K562 (cell line): ENCODE data around the gene SLC9C2. TPM values are rescaled to one million over a fixed set of nuclear protein-coding genes. Genes with fewer than 3 reads are reported as not detected.

Experiments used
- ATAC-seq: fragments of 200-7000 bp; cut with Tn5 transposase; 3 replicates; pipeline ENCODE4 v1.9.1; 2020; ENCODE audit warnings: moderate library complexity
- BruUV-seq: library from RNA; stranded (reverse); fragments of 400-500 nt; replicated peaks from 2 replicates; lab custom pipeline; 2021; lab: Mats Ljungman, UMichigan
- CTCF ChIA-PET: fragments of 300-600 bp; formaldehyde crosslinking; extraction: SDS; loops from one replicate; lab custom pipeline; 2021; ENCODE audit warnings: low intra/inter-chr PET ratio; lab: Yijun Ruan, JAX
- POLR2A ChIA-PET: fragments of 300-600, 350-650 bp; sonication (Branson Sonifier 250); formaldehyde crosslinking; extraction: SDS; loops from one replicate; lab custom pipeline; 2021; ENCODE audit warnings: antibody characterized with exemption, inconsistent platforms; lab: Yijun Ruan, JAX
- DNase-seq, 4 experiments: peaks; one replicate each; pipeline versions ENCODE4 v3.0.0 to v3.0.0-alpha.2; 2011 to 2018; ENCODE audit warnings: low spot score in 3 of 4, mixed read lengths in 3 of 4; ENCODE audit errors: extremely low read depth in 1 of 4
- FAIRE-seq: peaks from 2 replicates; lab custom pipeline; 2011; peaks lifted over from hg19 to GRCh38; lab: Jason Lieb, UNC
- H2AFZ ChIP-seq: 2 replicates; pipeline ENCODE4 v1.6.0; 2011; ENCODE audit warnings: low read depth, low read length, control low read depth, inconsistent platforms
- H3K27ac ChIP-seq: fragments of 200-600 bp; 3 replicates; pipeline ENCODE4 v1.8.0; 2011; ENCODE audit warnings: low read depth, mild to moderate bottlenecking, control low read depth, inconsistent platforms, low read length, moderate library complexity, mixed read lengths; ENCODE audit errors: extremely low read depth
- H3K27me3 ChIP-seq, 2 experiments: fragments of 300-600 bp in 1 of 2; 2 replicates in 1 of 2; 3 replicates in 1 of 2; pipeline versions ENCODE4 v1.6.0 to v1.8.0; 2011; ENCODE audit warnings: inconsistent platforms in 2 of 2, low read length in 2 of 2, mild to moderate bottlenecking in 1 of 2, mixed read lengths in 1 of 2, moderate library complexity in 1 of 2; ENCODE audit not compliant: control insufficient read depth in 2 of 2, insufficient read depth in 2 of 2
- H3K36me3 ChIP-seq: fragments of 300-600 bp; 3 replicates; pipeline ENCODE4 v1.8.0; 2011; ENCODE audit warnings: mild to moderate bottlenecking, low read length, inconsistent platforms; ENCODE audit not compliant: control insufficient read depth, insufficient read depth
- H3K4me1 ChIP-seq, 2 experiments: fragments of 200-600 bp in 1 of 2; replicated peaks in 1 of 2; 2 replicates in 1 of 2; 3 replicates in 1 of 2; pipeline versions ENCODE4 v1.5.1 to v1.8.0; 2011; ENCODE audit warnings: inconsistent platforms in 2 of 2, low read length in 2 of 2, mild to moderate bottlenecking in 1 of 2, mixed read lengths in 1 of 2, moderate library complexity in 1 of 2; ENCODE audit not compliant: control insufficient read depth in 2 of 2, insufficient read depth in 2 of 2
- H3K4me2 ChIP-seq: 2 replicates; pipeline ENCODE4 v1.6.1; 2011; ENCODE audit warnings: low read length, control low read depth, inconsistent platforms, mixed read lengths; ENCODE audit not compliant: insufficient read depth
- H3K4me3 ChIP-seq: fragments of 200-600 bp; sonication (generic), shearing (Covaris generic); 2 replicates; pipeline ENCODE4 v1.5.1; 2016; ENCODE audit warnings: control low read depth, inconsistent platforms
- H3K79me2 ChIP-seq: fragments of 200-600 bp; 3 replicates; pipeline ENCODE4 v1.8.0; 2011; ENCODE audit warnings: low read length, inconsistent platforms; ENCODE audit not compliant: control insufficient read depth, insufficient read depth
- H3K9ac ChIP-seq, 2 experiments: 2 replicates each; pipeline versions ENCODE4 v1.6.0 to v1.6.1; 2011; ENCODE audit warnings: low read depth in 2 of 2, low read length in 2 of 2, control low read depth in 1 of 2, inconsistent platforms in 1 of 2, mild to moderate bottlenecking in 1 of 2, mixed read lengths in 1 of 2; ENCODE audit not compliant: insufficient read depth in 1 of 2
- H3K9me1 ChIP-seq: one replicate; pipeline ENCODE4 v1.6.0; 2011; ENCODE audit warnings: inconsistent platforms, mild to moderate bottlenecking, low read length, moderate library complexity; ENCODE audit not compliant: control insufficient read depth, insufficient read depth
- H3K9me3 ChIP-seq: replicated peaks from 2 replicates; pipeline ENCODE4 v1.5.1; 2011; ENCODE audit warnings: low read depth, low read length, inconsistent platforms; ENCODE audit not compliant: control insufficient read depth, insufficient read depth
- H4K20me1 ChIP-seq: replicated peaks from 2 replicates; pipeline ENCODE4 v1.6.1; 2011; ENCODE audit warnings: low read length, inconsistent platforms, mixed read lengths; ENCODE audit not compliant: control insufficient read depth, insufficient read depth
- FOXA3 ChIP-seq, 2 experiments: fragments of 450-650 bp in 1 of 2; sonication (generic) in 1 of 2; formaldehyde crosslinking; IDR thresholded peaks in 1 of 2; conservative IDR thresholded peaks in 1 of 2; 2 replicates each; pipeline versions ENCODE4 v1.4.0 to v1.8.0; 2020 to 2022; ENCODE audit warnings: mild to moderate bottlenecking in 2 of 2, missing genetic modification reagents in 1 of 2
- FOXP4 ChIP-seq: sonication (generic); formaldehyde crosslinking; IDR thresholded peaks from 2 replicates; pipeline ENCODE4 v1.8.0; 2022; ENCODE audit warnings: mild to moderate bottlenecking, missing genetic modification reagents, borderline replicate concordance
- HDAC8 ChIP-seq: fragments of 450-650 bp; IDR thresholded peaks from 2 replicates; pipeline ENCODE4 v1.6.1; 2016; ENCODE audit warnings: mild to moderate bottlenecking, missing genetic modification characterization, moderate library complexity, missing compliant biosample characterization
- IRF1 ChIP-seq: sonication (generic); formaldehyde crosslinking; IDR thresholded peaks from 2 replicates; pipeline ENCODE4 v1.8.0; 2022; ENCODE audit warnings: missing genetic modification reagents, mild to moderate bottlenecking, borderline replicate concordance
- KLF10 ChIP-seq: fragments of 250-450 bp; sonication (Bioruptor Pico); IDR thresholded peaks from 2 replicates; pipeline ENCODE4 v1.6.1; 2021; ENCODE audit warnings: matching md5 sums
- LEF1 ChIP-seq: fragments of 450-650 bp; IDR thresholded peaks from 2 replicates; pipeline ENCODE4 v1.6.1; 2016; ENCODE audit warnings: mild to moderate bottlenecking
- MTA1 ChIP-seq: fragments of 450-650 bp; IDR thresholded peaks from 2 replicates; pipeline ENCODE4 v1.6.1; 2017; ENCODE audit warnings: borderline replicate concordance
- NCOR1 ChIP-seq: fragments of 450-650 bp; IDR thresholded peaks from 2 replicates; pipeline ENCODE4 v1.6.1; 2016; ENCODE audit warnings: mild to moderate bottlenecking, moderate library complexity
- PRPF4 ChIP-seq: fragments of 200-400 bp; formaldehyde crosslinking; IDR thresholded peaks from one replicate; pipeline ENCODE4 v1.6.1; 2017; ENCODE audit warnings: low read length, low read depth, mild to moderate bottlenecking; ENCODE audit not compliant: insufficient read depth, poor library complexity, severe bottlenecking
- RBM25 ChIP-seq: fragments of 200-400 bp; formaldehyde crosslinking; IDR thresholded peaks from 2 replicates; pipeline ENCODE4 v1.6.1; 2018; ENCODE audit warnings: low read length, low read depth, moderate library complexity; ENCODE audit not compliant: severe bottlenecking
- SAP30 ChIP-seq: fragments of 200-600 bp; sonication (generic); IDR thresholded peaks from 2 replicates; pipeline ENCODE4 v1.6.1; 2012; ENCODE audit warnings: borderline replicate concordance, low read depth, mild to moderate bottlenecking, moderate library complexity, low read length, control low read depth, inconsistent platforms; ENCODE audit not compliant: insufficient read depth, poor library complexity, severe bottlenecking
- U2AF1 ChIP-seq: fragments of 200-400 bp; formaldehyde crosslinking; optimal IDR thresholded peaks from 2 replicates; pipeline ENCODE3; 2017; ENCODE audit warnings: mild to moderate bottlenecking, low read depth, low read length, moderate library complexity
- U2AF2 ChIP-seq: fragments of 200-400 bp; formaldehyde crosslinking; optimal IDR thresholded peaks from 2 replicates; pipeline ENCODE3; 2017; ENCODE audit warnings: low read depth, mild to moderate bottlenecking, low read length
- ZNF583 ChIP-seq: fragments of 250-450 bp; sonication (Bioruptor Pico); IDR thresholded peaks from 2 replicates; pipeline ENCODE4 v1.4.0; 2020
- WGBS: fragments of 100-300 bp; shearing (Covaris generic); methylation state at CpG from one replicate; pipeline ENCODE4 v1.1.6; 2016; ENCODE audit warnings: low coverage, mixed read lengths; ENCODE audit not compliant: insufficient coverage; ENCODE audit errors: missing lambda C conversion rate; 5-methylcytosine and 5-hydroxymethylcytosine counted together
- in situ Hi-C: fragments of 300-500 bp; cut with MboI; formaldehyde crosslinking; loops from 4 replicates; pipeline ENCODE4 v1.15.0; 2018; ENCODE audit warnings: inconsistent platforms, mixed read lengths
- intact Hi-C: fragments of 100-400 bp; cut with micrococcal nuclease; formaldehyde crosslinking; loops from 2 replicates; pipeline ENCODE4 v1.14.2; 2022
- polyA plus RNA-seq, 8 experiments: library from polyadenylated mRNA; depleted of rRNA in 4 of 8; stranded (reverse) in 5 of 8; unstranded in 3 of 8; fragments of >200 nt; fragmentation: Nextera tagmentation in 2 of 8; fragmentation: Illumina TruSeq in 1 of 8; extraction: Ambion mirVana in 2 of 8; extraction: Trizol in 1 of 8; gene quantifications; 2 replicates each; pipeline versions ENCODE4 v1.2.1 to v1.2.3, GENCODE V29; 2011 to 2014; ENCODE audit warnings: inconsistent platforms in 1 of 8, missing spikeins in 1 of 8
- total RNA-seq, 7 experiments: library from RNA; depleted of rRNA in 6 of 7; stranded (reverse); fragments of >200 nt in 6 of 7; fragmentation: Illumina TruSeq in 2 of 7; extraction: Trizol in 2 of 7; gene quantifications; 2 replicates each; pipeline versions ENCODE4 v1.2.1 to v1.2.3, GENCODE V29; 2011 to 2021; ENCODE audit warnings: low replicate concordance in 1 of 7
- TF ChIP-seq, protein P1 (sequence below): fragments of 250-450 bp; sonication (Bioruptor Pico); IDR thresholded peaks from 2 replicates; pipeline ENCODE4 v1.8.0; 2022; ENCODE audit warnings: inconsistent platforms

Gene SLC9C2
- total and polyA plus RNA-seq, 9 of the 15 experiments (the other 6 are each of a cell fraction or from before 2014, with no cell fraction given) = 0.11 to 0.22 (median 0.15) TPM; not detected in 5

DNA sequence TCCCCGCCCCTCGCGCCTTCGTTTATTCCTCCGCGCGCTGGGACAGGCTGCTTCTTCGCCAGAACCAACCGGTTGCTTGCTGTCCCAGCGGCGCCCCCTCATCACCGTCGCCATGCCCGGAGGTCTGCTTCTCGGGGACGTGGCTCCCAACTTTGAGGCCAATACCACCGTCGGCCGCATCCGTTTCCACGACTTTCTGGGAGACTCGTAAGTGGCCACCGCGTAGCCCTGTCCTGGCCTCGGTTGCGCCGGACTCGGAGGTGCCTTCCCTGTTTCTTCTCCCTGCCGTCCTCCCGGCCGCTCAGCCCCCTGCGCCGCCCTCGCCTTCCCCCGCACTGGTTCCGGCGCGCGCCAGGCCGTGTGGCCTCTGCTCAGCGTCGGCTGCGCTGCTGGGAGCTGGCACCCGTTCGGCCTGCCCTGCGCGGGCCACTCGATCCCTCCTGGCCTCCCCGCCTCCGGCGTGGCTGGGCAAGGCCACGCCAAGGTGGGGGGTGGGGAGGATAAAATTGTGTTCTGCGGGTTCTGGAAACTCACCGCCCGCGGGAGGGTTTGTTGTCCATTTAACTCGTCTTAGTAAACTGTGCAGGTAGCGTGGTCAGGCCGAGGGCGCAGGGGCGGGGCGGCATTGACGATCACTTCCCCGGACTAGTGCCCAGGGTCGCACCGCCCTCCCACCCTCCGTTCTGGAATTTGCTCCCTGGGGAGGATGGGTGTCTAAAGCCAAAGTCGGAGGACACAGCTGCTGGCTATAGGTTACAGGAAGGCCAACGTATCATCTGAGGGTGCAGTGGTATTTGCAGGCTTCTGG, 125.4 kb downstream of the SLC9C2 start, which contains the start of gene PRDX6:
Gene PRDX6, plus strand, starts transcription at position 50 of the 808 bp plus-strand sequence. Its CDS starts 63 bp downstream, at position 113.
- BruUV-seq = no TSS peak
- under 1% methylated on average over 57 of the region's 69 CpGs for WGBS
- H3K9me1 ChIP-seq = no peaks in the 10 kb centered on the region
- H3K4me3 ChIP-seq = peak within 1 kb of the TSS; percentile 89
- H3K9ac ChIP-seq = peak within 1 kb of the TSS; percentile 94 to 99
- H3K9me3 ChIP-seq = no peaks in the 10 kb centered on the region
- H4K20me1 ChIP-seq = peaks cover 5% of the 10 kb centered on the region; the same call in 1 of the 2 replicates
- FAIRE-seq (no peak), DNase-seq (peak in 1 of 4 experiments; percentile 59), ATAC-seq (peak; percentile 80)
- ChIA-PET POLR2A (interaction anchor here (0.6 to 4.2 kb wide), 26 partner anchors 8 to 802 kb away, joined by 3 to 39 read pairs (median 4); partner anchors contain the start of genes GAS5, KLHL20 and ZBTB37), CTCF (no interaction called here)
- peak within 1 kb of the TSS; percentile 98 for H3K27ac ChIP-seq
- peak within 1 kb of the TSS; percentile 98 for H3K4me2 ChIP-seq
- H3K27me3 ChIP-seq = no peaks in the 10 kb centered on the region
- H2AFZ ChIP-seq = peak within 1 kb of the TSS; percentile 99
- in situ Hi-C loops (no loop called here), intact Hi-C loops (loop anchor here (1.0 to 5.0 kb wide), 5 partner anchors 46 to 390 kb away; partner anchors contain the start of genes CENPL, DARS2, GAS5 and ZBTB37)
- H3K79me2 ChIP-seq = peaks cover 75% of the 10 kb centered on the region
- H3K36me3 ChIP-seq = peaks cover 48% of the 10 kb centered on the region
- peaks cover 11 to 34% of the 10 kb centered on the region in 2 experiments for H3K4me1 ChIP-seq
- TF ChIP-seq LEF1 (peak; percentile 57; the same call in 1 of the 2 replicates), PRPF4 (peak; percentile 36), IRF1 (CRISPR knock-in tag) (no peak), ZNF583 (CRISPR knock-in tag) (no peak), KLF10 (CRISPR knock-in tag) (0 out of 2 replicates have a peak, but pooled peaks have one; percentile 44), FOXA3 (CRISPR knock-in tag; conservative IDR thresholded peaks at IDR 0.05 in 1 of 2, IDR thresholded peaks at IDR 0.05 in 1 of 2) (peak in 1 of 2 experiments; percentile 83; a peak in 2 of 4 replicates), NCOR1 (no peak), SAP30 (peak; percentile 46), FOXP4 (CRISPR knock-in tag) (no peak; the same call in 1 of the 2 replicates), U2AF2 (no peak), HDAC8 (0 out of 2 replicates have a peak, but pooled peaks have one; percentile 67), MTA1 (no peak), RBM25 (no peak), U2AF1 (peak; percentile 68)
- TF ChIP-seq, protein P1, sequence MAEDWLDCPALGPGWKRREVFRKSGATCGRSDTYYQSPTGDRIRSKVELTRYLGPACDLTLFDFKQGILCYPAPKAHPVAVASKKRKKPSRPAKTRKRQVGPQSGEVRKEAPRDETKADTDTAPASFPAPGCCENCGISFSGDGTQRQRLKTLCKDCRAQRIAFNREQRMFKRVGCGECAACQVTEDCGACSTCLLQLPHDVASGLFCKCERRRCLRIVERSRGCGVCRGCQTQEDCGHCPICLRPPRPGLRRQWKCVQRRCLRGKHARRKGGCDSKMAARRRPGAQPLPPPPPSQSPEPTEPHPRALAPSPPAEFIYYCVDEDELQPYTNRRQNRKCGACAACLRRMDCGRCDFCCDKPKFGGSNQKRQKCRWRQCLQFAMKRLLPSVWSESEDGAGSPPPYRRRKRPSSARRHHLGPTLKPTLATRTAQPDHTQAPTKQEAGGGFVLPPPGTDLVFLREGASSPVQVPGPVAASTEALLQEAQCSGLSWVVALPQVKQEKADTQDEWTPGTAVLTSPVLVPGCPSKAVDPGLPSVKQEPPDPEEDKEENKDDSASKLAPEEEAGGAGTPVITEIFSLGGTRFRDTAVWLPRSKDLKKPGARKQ = no peak
